CD4-positive, alpha-beta T cell treated with Interferon gamma for 1 hour (primary cell): ENCODE results near the gene EMX2.
"Not testable (repeated sequence)": the region's sequence is repeated elsewhere in the genome, so short reads cannot be mapped to it uniquely, and the experiment has no call there.

ENCODE experiments used
- DNase-seq: peaks from one replicate; pipeline ENCODE4 v3.0.0-alpha.2; 2020

Gene EMX2

DNA sequence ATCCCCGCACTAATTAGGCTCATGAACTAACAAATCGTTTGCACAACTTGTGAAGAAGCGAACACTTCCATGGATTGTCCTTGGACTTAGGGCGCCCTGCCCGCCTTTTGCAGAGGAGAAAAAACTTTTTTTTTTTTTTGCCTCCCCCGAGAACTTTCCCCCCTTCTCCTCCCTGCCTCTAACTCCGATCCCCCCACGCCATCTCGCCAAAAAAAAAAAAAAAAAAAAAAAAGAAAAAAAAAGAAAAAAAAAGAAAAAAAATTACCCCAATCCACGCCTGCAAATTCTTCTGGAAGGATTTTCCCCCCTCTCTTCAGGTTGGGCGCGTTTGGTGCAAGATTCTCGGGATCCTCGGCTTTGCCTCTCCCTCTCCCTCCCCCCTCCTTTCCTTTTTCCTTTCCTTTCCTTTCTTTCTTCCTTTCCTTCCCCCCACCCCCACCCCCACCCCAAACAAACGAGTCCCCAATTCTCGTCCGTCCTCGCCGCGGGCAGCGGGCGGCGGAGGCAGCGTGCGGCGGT lies at the start of gene EMX2:
Gene EMX2, plus strand, starts transcription at position 41 of the 519 bp plus-strand sequence. CDS start 522 bp downstream, outside the sequence.
- no peak for DNase-seq

GRCh38 chr10:117496031-117496430 lies 46.5 kb upstream of the EMX2 start:
- DNase-seq, result no peak

GRCh38 chr10:117496616-117497028 lies 45.9 kb upstream of the EMX2 start:
- peak; percentile 35 for DNase-seq

GRCh38 chr10:117497736-117498135 lies 44.8 kb upstream of the EMX2 start:
- DNase-seq, result no peak

DNA sequence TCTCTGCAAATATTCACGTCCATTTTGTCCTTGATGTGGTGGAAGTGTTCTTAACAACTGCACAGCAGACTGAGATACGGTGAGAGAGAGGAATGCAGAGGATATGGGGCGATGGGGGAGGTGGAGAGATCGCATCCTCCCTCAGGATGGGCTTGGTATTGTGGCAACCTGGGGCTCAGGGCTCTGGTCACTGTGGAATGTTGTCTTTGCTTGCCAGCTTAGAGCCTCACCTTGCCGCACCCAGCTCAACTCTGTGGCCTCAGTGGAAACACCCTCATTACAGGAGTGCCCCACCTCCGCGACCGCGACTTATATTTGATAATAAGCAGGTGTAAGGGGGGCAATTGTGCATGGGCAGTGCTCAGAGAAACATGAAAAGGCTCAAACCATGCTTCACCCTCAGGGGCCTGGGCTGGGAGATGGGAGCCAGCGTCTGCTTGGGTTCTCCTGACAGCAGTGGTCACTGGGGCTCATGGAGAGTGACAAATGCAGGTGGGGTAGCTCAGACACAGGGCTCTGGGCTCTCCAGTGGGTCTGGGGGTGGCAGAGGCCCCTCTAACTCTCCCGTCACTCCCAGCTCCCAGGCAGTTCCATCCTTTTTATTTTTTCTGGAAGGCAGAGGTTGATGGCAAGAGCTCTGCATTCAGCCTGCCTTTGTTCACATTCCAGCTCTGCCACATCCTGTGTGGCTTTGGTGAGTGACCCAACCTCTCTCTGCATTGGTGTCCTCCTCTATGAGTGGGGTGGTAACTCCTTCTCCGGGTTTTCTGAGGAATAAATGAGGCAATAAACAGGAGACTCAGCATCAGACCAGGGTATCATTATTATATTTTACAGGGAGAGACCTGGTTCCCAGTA lies 43.1 kb upstream of the EMX2 start:
- no peak for DNase-seq

DNA sequence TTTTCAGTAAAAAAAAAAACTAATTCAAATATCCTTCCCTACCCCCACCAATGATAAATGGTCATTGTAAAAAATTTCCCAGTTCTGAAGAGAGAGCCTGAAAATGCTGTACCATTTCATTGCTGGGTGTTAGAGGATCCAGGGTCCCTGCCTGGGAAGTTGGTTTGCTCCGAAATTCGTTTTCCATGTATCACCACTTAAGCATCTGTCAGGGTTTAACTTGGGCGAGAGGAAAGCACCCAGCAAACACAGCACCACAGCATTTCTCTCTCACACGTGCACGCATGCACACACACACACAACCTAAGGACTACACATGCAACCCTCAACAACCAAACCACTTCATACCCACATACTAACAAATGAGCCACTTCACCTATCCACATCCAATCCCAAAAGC lies 42.1 kb upstream of the EMX2 start:
- DNase-seq, result no peak

- DNase-seq, result no peak
These were observed 41.0 kb upstream of the EMX2 start for GRCh38 chr10:117501460-117502035.

- no peak for DNase-seq
These were observed 39.9 kb upstream of the EMX2 start for GRCh38 chr10:117502421-117503243.

DNA sequence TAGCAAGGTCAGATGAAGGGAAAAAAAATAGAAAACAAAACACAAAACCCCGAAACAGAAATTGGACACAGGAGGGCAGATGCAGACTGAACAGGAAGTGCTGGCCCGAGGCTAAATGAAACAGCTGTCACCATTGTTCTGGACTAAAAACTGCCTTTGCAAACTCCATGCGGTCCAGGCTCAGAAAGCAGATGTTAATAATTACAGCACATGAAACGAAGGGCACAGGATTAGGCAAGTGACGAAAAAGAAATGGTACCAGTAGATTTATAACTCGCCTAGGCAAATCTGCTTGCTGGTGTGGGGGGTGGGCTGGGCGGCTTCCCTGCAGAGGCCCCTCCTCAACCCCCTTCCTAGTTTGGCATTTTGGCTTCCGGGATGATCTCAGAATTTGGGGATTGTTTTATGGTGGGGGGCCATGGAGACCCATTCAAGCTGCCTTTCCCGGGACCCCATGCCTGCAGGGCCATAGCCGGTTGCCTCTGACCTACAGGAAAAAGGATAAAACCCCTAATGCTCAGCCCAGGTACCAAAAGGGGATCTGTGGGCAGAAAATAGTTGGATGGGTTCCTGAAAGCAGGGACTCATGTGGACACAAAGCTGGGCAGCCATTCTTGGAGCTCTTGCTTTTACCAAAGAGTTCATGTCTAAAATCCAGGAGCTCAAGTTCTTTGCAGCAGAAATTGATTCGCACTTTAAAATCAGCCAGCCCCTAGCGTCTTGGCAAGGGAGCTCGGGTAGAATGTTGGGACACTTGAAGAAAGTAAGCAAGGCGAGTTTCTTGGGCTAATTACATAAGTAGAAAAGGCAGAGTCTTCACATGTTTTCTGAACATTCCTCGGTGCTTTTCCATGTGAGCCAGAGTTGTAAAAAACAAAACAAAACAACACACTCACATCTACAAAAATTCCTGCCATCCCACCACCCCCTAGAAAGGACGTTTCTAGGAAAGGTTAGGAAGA lies 39.0 kb upstream of the EMX2 start:
- no peak for DNase-seq

GRCh38 chr10:117504562-117504961 lies 38.0 kb upstream of the EMX2 start:
- DNase-seq, result no peak

GRCh38 chr10:117507081-117507480 lies 35.5 kb upstream of the EMX2 start:
- not testable (repeated sequence) for DNase-seq

- DNase-seq, result no peak
These were observed 33.0 kb upstream of the EMX2 start for GRCh38 chr10:117509573-117509972.

DNA sequence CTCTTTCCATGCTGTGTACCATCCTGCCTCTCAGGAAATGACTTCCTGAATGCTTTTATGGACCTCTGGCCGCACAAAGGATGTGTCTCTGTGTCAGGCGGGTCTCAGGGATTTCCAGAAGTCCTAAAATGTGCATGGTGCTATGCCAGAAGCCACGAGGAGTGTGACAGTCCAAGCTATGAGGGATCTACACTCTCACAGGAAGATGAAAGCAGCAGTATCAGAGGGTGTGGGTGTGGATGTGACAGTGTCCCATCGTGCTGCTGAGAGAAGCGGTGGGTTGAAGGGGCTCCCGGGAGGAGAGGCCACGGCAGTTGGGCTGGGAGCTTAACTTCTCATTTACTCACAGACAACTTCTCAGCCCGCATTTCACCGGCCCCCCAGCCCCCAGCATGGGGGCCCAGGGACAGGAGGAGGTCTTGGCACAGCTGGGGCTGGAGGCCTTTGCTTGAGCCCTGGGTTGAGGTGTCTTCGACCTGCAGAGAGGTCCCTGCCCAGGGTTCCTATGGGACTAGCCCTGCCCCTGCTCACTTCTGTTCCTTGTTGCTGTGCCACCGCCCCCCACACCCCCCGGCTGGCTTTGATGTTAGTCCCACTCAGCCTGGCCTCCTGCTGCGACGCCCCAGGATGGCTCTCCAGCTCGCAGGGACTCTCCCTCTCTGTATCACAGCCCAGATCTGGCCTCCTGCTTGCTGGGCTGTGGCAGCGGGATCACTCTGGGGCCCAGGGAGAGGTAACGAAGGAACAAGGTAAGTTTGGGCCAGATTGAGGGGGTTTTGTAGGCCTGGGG lies 30.8 kb upstream of the EMX2 start:
- DNase-seq, result no peak

DNA sequence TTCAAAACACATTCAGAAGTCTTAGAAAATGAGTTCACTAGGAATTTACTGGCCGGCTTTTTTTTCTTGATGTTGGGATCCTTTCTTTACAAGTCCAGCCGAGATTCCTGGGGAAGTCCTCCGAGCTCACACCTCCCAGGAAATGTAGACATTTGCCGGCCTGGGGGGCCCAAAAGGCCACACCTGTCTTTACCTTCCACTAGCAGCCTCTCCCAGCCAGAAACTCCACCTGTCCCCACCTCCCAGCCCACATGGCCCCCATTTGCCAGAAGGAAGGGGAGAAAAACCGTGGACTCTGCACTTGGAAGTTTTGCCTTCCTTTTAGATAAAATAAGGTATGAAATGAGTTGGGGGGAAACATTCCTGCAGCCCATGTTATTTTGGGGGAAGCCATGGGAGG lies 27.6 kb upstream of the EMX2 start:
- DNase-seq, result no peak

- no peak for DNase-seq
These were observed 25.9 kb upstream of the EMX2 start for GRCh38 chr10:117516681-117517080.

- no peak for DNase-seq
These were observed 24.3 kb upstream of the EMX2 start for GRCh38 chr10:117518246-117518645.

DNA sequence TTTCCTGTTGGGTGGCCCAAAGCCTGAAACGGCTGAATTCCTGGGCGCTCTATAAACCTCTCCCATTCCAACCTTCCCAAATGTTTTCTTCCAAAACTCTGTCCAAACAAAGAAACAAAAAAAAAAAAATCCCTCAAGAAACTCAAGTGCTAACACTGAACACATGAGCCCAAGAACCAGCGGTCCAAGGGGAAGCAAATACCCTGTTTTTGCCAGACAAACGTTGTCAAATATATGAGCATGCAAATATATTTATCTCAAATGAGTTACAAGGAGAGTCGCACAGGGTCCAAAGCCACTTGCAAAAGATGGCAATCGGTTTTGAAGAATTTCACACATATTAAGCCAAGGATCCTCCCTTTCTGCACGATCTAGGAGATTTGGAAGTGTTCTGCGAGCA lies 23.3 kb upstream of the EMX2 start:
- DNase-seq, result no peak

DNA sequence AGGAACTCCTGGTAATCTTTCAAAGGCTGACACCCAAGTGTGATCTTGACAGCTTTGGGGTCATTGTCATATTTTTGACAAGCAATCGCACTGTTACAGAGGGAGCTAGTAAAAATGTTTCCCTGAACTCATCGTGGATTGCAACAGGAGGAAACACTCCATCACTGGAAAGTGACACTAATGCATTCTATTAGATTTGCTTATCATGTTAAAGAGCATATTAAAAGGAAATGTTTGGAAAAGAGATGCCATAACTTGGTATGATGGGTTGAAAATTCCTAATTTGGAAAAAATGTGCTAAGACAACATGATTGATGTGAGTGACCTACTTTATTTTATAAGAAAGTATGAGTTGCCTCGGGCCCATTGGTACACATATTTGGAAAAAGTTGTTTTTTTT lies 22.7 kb upstream of the EMX2 start:
- DNase-seq, result no peak

GRCh38 chr10:117530791-117531190 lies 11.8 kb upstream of the EMX2 start:
- no peak for DNase-seq

GRCh38 chr10:117531371-117532002 lies 11.1 kb upstream of the EMX2 start:
- no peak for DNase-seq

- no peak for DNase-seq
These were observed 10.6 kb upstream of the EMX2 start for GRCh38 chr10:117532003-117532385.
